Gastrocnemius medialis (tissue), 4 donors: ENCODE data around the gene AGER.

Source experiments
- CTCF ChIP-seq, 5 experiments: fragments of 450-650 bp in 3 of 5; fragments of 200-600 bp in 2 of 5; sonication (generic) in 2 of 5; IDR thresholded peaks in 4 of 5; conservative IDR thresholded peaks in 1 of 5; 1 replicate in 4 of 5; 2 replicates in 1 of 5; pipeline ENCODE4 v1.5.1; 2016 to 2019; ENCODE audit warnings: antibody characterized with exemption in 5 of 5, mild to moderate bottlenecking in 3 of 5, moderate library complexity in 3 of 5
- POLR2A ChIP-seq, 2 donors: fragments of 450-650 bp; IDR thresholded peaks; one replicate each; pipeline ENCODE4 v1.6.1; 2017; ENCODE audit warnings: antibody characterized with exemption in 2 of 2, mild to moderate bottlenecking in 2 of 2, moderate library complexity in 2 of 2

- no peak for TF ChIP-seq POLR2A (IDR thresholded peaks at IDR 0.05)
- TF ChIP-seq CTCF (IDR thresholded peaks at IDR 0.05 in 4 of 5, conservative IDR thresholded peaks at IDR 0.05 in 1 of 5) = no peak
Measured at GRCh38 chr6:32208996-32209395, 24.9 kb upstream of the AGER start.
